T-helper 17 cell (primary cell): ENCODE results near the gene PRADC1. TPM values are rescaled to one million over a fixed set of nuclear protein-coding genes. Genes with fewer than 3 reads are reported as not detected.
"Not testable (repeated sequence)": the region's sequence is repeated elsewhere in the genome, so short reads cannot be mapped to it uniquely, and the experiment has no call there.

Experiments used
- ATAC-seq: fragments of 150-1000 bp; cut with Tn5 transposase; 2 replicates; pipeline ENCODE4 v1.10.0; 2021; ENCODE audit warnings: mild to moderate bottlenecking, moderate library complexity
- DNase-seq, 3 donors: peaks; one replicate each; pipeline versions ENCODE4 v3.0.0 to v3.0.0-alpha.2; 2020 to 2021
- H3K9me3 ChIP-seq: one replicate; pipeline ENCODE4 v1.7.0; 2013; ENCODE audit warnings: low read length, mild to moderate bottlenecking; ENCODE audit not compliant: control insufficient read depth, poor library complexity, severe bottlenecking
- H3K27ac Mint-ChIP-seq: one replicate; pipeline ENCODE4 v1.8.0; 2022; ENCODE audit warnings: mild to moderate bottlenecking, moderate library complexity, mixed read lengths
- H3K27me3 Mint-ChIP-seq: one replicate; pipeline ENCODE4 v1.8.0; 2022; ENCODE audit warnings: mixed read lengths
- H3K36me3 Mint-ChIP-seq: one replicate; pipeline ENCODE4 v1.8.0; 2022; ENCODE audit warnings: low read depth, mixed read lengths
- H3K4me1 Mint-ChIP-seq: one replicate; pipeline ENCODE4 v1.8.0; 2022; ENCODE audit warnings: mild to moderate bottlenecking, mixed read lengths
- H3K4me3 Mint-ChIP-seq: one replicate; pipeline ENCODE4 v1.8.0; 2022; ENCODE audit warnings: mild to moderate bottlenecking, moderate library complexity, mixed read lengths
- total RNA-seq, 4 donors: library from RNA in 2 of 4; stranded (reverse) in 2 of 4; gene quantifications; one replicate each; pipeline ENCODE4 v1.2.3 and lab custom pipeline; 2022 to 2026

The PRADC1 gene
- total RNA-seq, 2 donors from 2014 or later = 4.7 to 5.9 TPM

DNA sequence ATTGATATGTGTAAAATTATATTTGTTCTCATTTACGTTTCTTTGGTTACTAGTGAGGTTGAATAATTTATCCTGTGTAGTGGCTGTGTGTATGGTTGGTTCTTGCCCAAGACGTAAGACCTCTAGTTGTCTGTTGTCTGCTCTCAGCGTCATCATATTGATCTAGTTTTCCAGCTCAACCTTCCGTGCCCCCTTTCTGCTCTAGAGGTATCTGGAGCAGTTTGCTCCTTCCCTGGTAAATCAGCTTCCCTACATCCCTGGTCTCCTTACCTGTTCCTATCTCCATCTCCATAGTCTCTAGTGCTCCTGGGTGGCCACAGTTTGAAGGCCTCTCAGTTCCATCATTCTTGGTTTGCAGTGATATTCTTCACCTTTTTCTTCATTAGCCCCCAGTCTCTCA lies 17.8 kb downstream of the PRADC1 start:
- H3K27ac Mint-ChIP-seq = peak overlapping the region; percentile 89
- no peak for ATAC-seq

DNA sequence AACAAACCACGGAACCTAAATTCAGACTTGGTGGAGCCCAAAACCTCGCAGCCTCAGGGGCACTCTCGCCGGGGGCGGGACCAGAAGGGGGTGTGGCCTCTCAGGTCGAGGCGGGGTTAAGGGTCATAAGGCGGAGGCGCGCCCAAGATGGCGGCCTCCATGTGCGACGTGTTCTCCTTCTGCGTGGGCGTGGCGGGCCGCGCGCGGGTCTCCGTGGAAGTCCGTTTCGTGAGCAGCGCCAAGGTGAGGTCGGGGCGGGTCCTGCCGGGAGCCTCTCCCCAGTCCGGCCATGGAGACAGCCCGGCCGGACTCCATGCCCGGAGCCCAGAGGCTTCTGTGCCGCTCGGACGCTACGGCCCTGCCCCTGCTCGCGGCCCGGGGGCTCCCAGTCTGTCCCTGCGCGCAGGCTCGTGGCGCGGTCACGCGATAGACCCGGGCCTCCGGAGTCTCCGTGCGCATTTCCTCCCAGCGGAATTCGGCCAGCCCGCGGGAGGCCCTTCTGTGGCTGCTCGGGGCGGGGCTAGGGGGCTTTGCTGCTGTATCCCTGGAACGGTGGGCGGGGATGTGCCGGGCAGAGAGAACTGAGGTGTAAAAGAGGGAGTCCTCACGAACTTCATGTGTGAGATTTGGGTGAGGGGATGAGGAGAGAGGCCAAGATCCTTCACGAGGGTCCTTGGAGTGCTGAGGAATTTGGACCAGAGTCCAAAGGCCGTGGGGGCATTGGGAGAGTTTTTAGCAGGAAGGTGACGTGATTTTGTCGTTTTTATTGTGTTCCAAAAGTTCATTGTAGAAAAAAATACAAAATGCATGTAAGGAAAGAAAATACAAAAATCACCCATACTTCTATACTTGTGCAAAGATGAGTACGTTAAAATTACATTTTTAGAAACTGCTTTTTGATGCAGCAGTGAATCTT lies 18.7 kb downstream of the PRADC1 start, which contains the start of gene SMYD5:
Gene SMYD5 (plus strand): TSS at position 126 of the 916 bp plus-strand sequence. CDS start 22 bp downstream, at position 148.
- peaks cover 33% of the 10 kb centered on the region for H3K4me1 Mint-ChIP-seq
- peaks cover 5% of the 10 kb centered on the region for H3K36me3 Mint-ChIP-seq
- peak within 1 kb of the TSS; percentile 89 for H3K27ac Mint-ChIP-seq
- peak within 1 kb of the TSS; percentile 96 for H3K4me3 Mint-ChIP-seq
- no peaks in the 10 kb centered on the region for H3K9me3 ChIP-seq
- DNase-seq (peak; percentile 82 to 88 (median 87)), ATAC-seq (peak; percentile 97)
- peaks cover 11% of the 10 kb centered on the region for H3K27me3 Mint-ChIP-seq

More for the DNA sequence above, 17.8 kb downstream of the PRADC1 start:
- no peaks in the 10 kb centered on the region for H3K9me3 ChIP-seq
- Mint-ChIP-seq H3K4me3 (peak overlapping the region; percentile 96), H3K4me1 (peaks cover 30% of the 10 kb centered on the region), H3K36me3 (peaks cover 1% of the 10 kb centered on the region), H3K27me3 (peaks cover 2% of the 10 kb centered on the region)
- no peak for DNase-seq

DNA sequence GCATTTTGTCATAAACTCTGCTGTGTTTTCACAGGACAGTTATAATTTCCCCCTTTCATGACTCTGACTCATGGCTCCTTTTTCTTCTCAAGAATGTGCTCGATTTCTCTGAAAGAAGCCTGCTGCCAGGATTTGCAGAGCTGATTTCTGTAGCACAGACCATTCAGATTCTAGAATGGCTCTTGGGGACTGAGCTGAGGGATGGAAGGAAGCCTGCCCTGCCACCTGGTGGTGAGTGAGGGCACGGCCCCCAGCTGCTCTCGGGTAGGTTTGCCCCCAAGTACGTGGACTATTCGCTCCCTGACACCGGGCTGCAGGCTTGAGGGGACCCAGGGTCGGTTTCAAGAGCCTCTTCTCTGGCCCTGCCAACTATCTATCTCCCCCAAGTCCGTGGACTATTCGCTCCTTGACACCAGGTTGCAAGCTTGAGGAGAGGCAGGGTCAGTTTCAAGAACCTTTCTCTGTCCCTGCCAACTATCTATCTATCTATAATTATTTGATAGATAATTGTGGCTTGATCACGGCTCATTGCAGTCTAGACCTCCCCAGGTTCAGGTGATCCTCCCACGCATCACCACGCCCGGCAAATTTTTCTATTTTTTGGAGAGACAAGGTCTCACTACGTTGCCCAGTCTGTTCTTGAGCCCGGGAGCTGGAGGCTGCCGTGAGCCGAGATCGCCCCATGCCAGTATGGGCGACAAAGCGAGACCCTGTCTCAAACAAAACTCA lies 20.4 kb downstream of the PRADC1 start:
- peaks cover 23% of the 10 kb centered on the region for H3K27me3 Mint-ChIP-seq
- no peaks in the 10 kb centered on the region for H3K9me3 ChIP-seq
- H3K4me3 Mint-ChIP-seq = peak overlapping the region; percentile 96

DNA sequence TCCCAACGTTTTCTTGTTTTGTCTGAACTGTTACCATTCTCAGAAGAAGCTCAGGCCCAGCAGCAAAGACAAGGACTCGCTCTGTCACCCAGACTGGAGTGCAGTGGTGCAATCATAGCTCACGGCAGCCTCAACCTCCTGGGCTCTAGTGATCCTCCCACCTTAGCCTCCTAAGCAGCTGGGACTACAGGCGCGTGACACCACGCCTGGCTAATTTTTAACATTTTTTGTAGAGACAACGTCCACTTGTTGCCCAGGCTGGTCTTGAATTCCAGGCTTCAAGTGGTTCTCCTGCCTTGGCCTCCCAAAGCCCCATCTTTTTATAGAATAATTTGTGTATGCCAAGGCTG lies 21.0 kb downstream of the PRADC1 start:
- Mint-ChIP-seq H3K27ac (peak overlapping the region; percentile 89), H3K4me3 (no peak overlapping the region)

More for the DNA sequence above, 20.4 kb downstream of the PRADC1 start:
- DNase-seq (peak; percentile 48 to 54 (median 52)), ATAC-seq (peak; percentile 70)
- Mint-ChIP-seq H3K27ac (peak overlapping the region; percentile 89), H3K36me3 (peaks cover 8% of the 10 kb centered on the region), H3K4me1 (peaks cover 35% of the 10 kb centered on the region)

DNA sequence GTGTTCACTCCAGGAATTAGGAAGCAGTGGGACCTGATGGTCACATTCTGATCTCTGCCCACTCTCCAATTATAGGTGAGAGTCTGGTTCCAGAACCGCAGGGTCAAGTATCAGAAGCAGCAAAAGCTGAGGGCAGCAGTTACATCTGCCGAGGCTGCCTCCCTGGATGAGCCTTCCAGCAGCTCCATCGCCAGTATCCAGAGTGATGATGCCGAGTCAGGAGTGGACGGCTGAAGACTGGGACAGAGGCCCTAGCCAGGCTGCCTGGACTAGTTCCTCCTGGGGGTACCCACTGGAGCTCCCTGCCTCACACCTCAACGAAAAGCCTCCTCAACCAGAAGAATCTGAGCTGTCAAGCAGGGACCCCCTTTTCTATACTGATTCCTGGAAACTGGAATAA lies 22.3 kb downstream of the PRADC1 start:
- Mint-ChIP-seq H3K27ac (no peak overlapping the region), H3K36me3 (peaks cover 8% of the 10 kb centered on the region), H3K4me3 (no peak overlapping the region), H3K4me1 (peaks cover 30% of the 10 kb centered on the region), H3K27me3 (peaks cover 37% of the 10 kb centered on the region)
- DNase-seq (no peak), ATAC-seq (no peak)
- H3K9me3 ChIP-seq = no peaks in the 10 kb centered on the region

More for the DNA sequence above, 21.0 kb downstream of the PRADC1 start:
- no peak for DNase-seq
- H3K9me3 ChIP-seq = no peaks in the 10 kb centered on the region
- peaks cover 29% of the 10 kb centered on the region for H3K27me3 Mint-ChIP-seq
- peaks cover 32% of the 10 kb centered on the region for H3K4me1 Mint-ChIP-seq
- H3K36me3 Mint-ChIP-seq = peaks cover 8% of the 10 kb centered on the region
- ATAC-seq = no peak

- DNase-seq (no peak), ATAC-seq (no peak)
- H3K36me3 Mint-ChIP-seq = peaks cover 8% of the 10 kb centered on the region
- peak overlapping the region; percentile 21 for H3K27ac Mint-ChIP-seq
- peaks cover 40% of the 10 kb centered on the region for H3K27me3 Mint-ChIP-seq
- peaks cover 23% of the 10 kb centered on the region for H3K4me1 Mint-ChIP-seq
- H3K9me3 ChIP-seq = no peaks in the 10 kb centered on the region
- H3K4me3 Mint-ChIP-seq = peak overlapping the region; percentile 63
Observed at GRCh38 chr2:73210019-73210418, 23.0 kb downstream of the PRADC1 start.

- Mint-ChIP-seq H3K4me3 (no peak overlapping the region), H3K27ac (no peak overlapping the region), H3K27me3 (peaks cover 54% of the 10 kb centered on the region), H3K4me1 (peaks cover 13% of the 10 kb centered on the region), H3K36me3 (peaks cover 10% of the 10 kb centered on the region)
- ATAC-seq = no peak
- no peaks in the 10 kb centered on the region for H3K9me3 ChIP-seq
- DNase-seq = no peak
Observed at GRCh38 chr2:73208258-73208657, 24.8 kb downstream of the PRADC1 start.

GRCh38 chr2:73205611-73206010 lies 27.4 kb downstream of the PRADC1 start:
- Mint-ChIP-seq H3K27me3 (peaks cover 61% of the 10 kb centered on the region), H3K27ac (no peak overlapping the region), H3K4me3 (no peak overlapping the region), H3K36me3 (peaks cover 10% of the 10 kb centered on the region), H3K4me1 (peaks cover 11% of the 10 kb centered on the region)
- H3K9me3 ChIP-seq = no peaks in the 10 kb centered on the region
- ATAC-seq = no peak
- no peak for DNase-seq

DNA sequence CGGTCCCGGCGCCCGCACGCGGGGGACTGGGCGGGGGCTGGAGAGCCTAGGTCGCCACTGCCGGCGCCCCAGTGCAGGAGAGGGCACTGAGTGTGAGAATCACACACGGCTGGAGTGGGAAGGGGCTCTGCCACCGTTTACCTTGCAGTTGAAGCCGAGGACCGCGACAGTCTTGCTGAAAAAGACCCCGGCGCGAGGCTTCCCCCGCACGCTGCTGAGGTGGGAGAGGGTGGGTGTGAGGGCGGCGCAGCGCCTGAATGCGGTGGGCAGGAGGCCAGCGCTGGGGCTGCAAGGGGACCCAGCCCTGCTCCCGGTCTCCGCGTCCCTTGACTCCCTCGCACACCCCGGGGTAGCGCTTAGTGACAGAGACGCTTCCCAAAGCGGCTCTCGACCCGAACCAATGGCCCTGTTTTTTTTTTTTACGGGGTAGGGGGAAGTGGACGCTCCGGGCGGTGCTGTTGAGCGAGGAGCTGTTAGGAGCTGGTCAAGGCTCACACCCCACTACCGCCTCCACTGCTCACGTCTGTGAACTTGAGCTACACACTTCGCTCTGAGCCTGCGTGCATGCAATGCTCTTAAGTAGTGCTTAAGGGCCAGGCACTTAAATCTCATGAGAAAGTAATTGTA lies 29.9 kb downstream of the PRADC1 start:
- Mint-ChIP-seq H3K27ac (no peak overlapping the region), H3K36me3 (peaks cover 2% of the 10 kb centered on the region), H3K27me3 (peaks cover 62% of the 10 kb centered on the region), H3K4me3 (peak overlapping the region; percentile 60), H3K4me1 (peaks cover 8% of the 10 kb centered on the region)
- peak; percentile 56 for ATAC-seq
- DNase-seq = no peak
- H3K9me3 ChIP-seq = no peaks in the 10 kb centered on the region

- H3K27ac Mint-ChIP-seq = no peak within 1 kb of the TSS
Observed at GRCh38 chr2:73202156-73203054, 30.6 kb downstream of the PRADC1 start, which contains the start of gene NOTO. Gene NOTO (plus strand): TSS chr2:73202574. CDS start chr2:73202667, 93 bp downstream.

DNA sequence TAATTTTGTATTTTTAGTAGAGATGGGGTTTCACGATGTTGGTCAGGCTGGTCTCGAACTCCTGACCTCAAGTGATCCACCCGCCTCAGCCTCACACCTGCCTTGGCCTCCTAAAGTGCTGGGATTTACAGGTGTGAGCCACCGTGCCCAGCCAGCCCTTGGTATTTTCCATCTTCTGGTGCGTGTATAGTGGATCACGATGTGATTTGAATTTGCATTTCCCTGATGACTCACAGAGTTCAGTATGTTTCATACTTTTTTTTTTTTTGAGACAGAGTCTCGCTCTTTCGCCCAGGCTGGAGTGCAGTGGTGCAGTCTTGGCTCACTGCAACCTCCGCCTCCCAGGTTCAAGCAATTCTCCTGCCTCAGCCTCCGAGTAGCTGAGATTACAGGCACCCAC lies 32.8 kb downstream of the PRADC1 start:
- not testable (repeated sequence) for DNase-seq, H3K9me3 ChIP-seq, ATAC-seq, H3K27ac Mint-ChIP-seq, H3K4me3 Mint-ChIP-seq, H3K36me3 Mint-ChIP-seq, H3K4me1 Mint-ChIP-seq
- H3K27me3 Mint-ChIP-seq = peaks cover 66% of the 10 kb centered on the region

More at GRCh38 chr2:73202156-73203054, 30.6 kb downstream of the PRADC1 start, which contains the start of gene NOTO:
- ATAC-seq (peak; percentile 51), DNase-seq (no peak)
- Mint-ChIP-seq H3K27me3 (peaks cover 62% of the 10 kb centered on the region), H3K36me3 (peaks cover 2% of the 10 kb centered on the region), H3K4me3 (peak within 1 kb of the TSS; percentile 80), H3K4me1 (peaks cover 8% of the 10 kb centered on the region)
- no peaks in the 10 kb centered on the region for H3K9me3 ChIP-seq

DNA sequence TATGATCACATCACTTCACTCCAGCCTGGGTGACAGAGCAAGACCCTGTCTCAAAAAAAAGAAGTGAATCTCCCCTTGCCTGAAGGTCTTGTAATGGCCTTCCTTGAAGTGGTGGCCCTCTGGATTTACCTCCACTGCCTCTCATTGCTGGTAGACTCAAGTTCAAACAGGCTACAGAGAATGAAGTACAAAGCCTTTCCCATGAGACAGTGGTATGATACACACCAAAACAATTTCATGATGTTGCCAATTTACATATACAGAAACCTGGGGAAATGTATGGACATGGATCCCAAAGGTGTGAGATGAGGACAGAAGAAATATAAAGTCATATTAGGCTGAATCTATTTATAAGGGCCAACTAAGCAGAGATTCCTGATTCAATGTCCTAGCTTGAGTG lies 35.5 kb downstream of the PRADC1 start:
- no peaks in the 10 kb centered on the region for H3K9me3 ChIP-seq
- ATAC-seq (no peak), DNase-seq (no peak)
- no peaks in the 10 kb centered on the region for H3K36me3 Mint-ChIP-seq
- peaks cover 50% of the 10 kb centered on the region for H3K27me3 Mint-ChIP-seq
- peaks cover 4% of the 10 kb centered on the region for H3K4me1 Mint-ChIP-seq
- H3K27ac Mint-ChIP-seq = no peak overlapping the region
- no peak overlapping the region for H3K4me3 Mint-ChIP-seq
